Ishikawa (cell line): Measurements from ENCODE around the gene ACSM4.

Experiments
- CEBPB ChIP-seq: IDR thresholded peaks from 2 replicates; pipeline ENCODE4 v1.6.1; 2012
- CREB1 ChIP-seq: IDR thresholded peaks from 2 replicates; pipeline ENCODE4 v1.6.1; 2012; ENCODE audit warnings: low read depth
- EP300 ChIP-seq: IDR thresholded peaks from 2 replicates; pipeline ENCODE4 v1.6.1; 2012; ENCODE audit warnings: borderline replicate concordance
- FOXM1 ChIP-seq: IDR thresholded peaks from 2 replicates; pipeline ENCODE4 v1.6.1; 2012; ENCODE audit warnings: low read depth, borderline replicate concordance
- NFIC ChIP-seq: IDR thresholded peaks from 2 replicates; pipeline ENCODE4 v1.6.1; 2012
- RAD21 ChIP-seq: IDR thresholded peaks from 2 replicates; pipeline ENCODE4 v1.6.1; 2012; ENCODE audit warnings: low read depth
- TAF1 ChIP-seq: IDR thresholded peaks from 2 replicates; pipeline ENCODE4 v1.6.1; 2012; ENCODE audit warnings: low read depth, mild to moderate bottlenecking
- TEAD4 ChIP-seq: IDR thresholded peaks from 2 replicates; pipeline ENCODE4 v1.6.1; 2012
- YY1 ChIP-seq: IDR thresholded peaks from 2 replicates; pipeline ENCODE4 v1.6.1; 2012; ENCODE audit warnings: low read depth
- ZBTB7A ChIP-seq: IDR thresholded peaks from 2 replicates; pipeline ENCODE4 v1.6.1; 2012; ENCODE audit warnings: low read depth
- TF ChIP-seq, protein P1 (sequence below): IDR thresholded peaks from 2 replicates; pipeline ENCODE4 v1.6.1; 2012
- TF ChIP-seq, protein P2 (sequence below): IDR thresholded peaks from 2 replicates; pipeline ENCODE4 v1.6.1; 2012; ENCODE audit warnings: low read depth, mild to moderate bottlenecking
- TF ChIP-seq, protein P3 (sequence below): IDR thresholded peaks from 2 replicates; pipeline ENCODE4 v1.6.1; 2012

DNA sequence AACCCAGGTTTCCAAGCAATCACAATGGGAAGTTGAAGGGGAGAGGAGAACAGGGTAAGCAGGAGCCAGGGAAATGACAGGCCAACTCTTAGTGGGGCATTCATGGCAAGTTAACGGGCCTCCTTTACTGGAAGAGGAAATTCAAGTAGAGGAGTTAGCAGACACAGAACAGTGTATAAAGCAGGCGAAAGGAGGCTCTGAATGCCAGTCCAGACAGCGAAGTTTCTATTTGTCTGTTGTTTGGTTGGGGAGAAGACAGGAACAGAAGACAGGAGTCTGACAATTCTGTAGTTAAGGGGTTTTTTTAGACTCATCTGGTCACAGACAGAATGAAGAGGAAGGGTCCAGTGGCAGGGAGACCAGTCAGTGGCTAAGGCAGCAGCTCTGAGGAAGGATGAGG lies at the start of gene ACSM4:
- TF ChIP-seq FOXM1 (no peak), EP300 (no peak), RAD21 (no peak), NFIC (no peak), TAF1 (no peak), CREB1 (no peak), ZBTB7A (no peak), CEBPB (no peak), TEAD4 (no peak), YY1 (no peak)
- TF ChIP-seq, protein P1, sequence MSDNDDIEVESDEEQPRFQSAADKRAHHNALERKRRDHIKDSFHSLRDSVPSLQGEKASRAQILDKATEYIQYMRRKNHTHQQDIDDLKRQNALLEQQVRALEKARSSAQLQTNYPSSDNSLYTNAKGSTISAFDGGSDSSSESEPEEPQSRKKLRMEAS: no peak
- TF ChIP-seq, protein P2, sequence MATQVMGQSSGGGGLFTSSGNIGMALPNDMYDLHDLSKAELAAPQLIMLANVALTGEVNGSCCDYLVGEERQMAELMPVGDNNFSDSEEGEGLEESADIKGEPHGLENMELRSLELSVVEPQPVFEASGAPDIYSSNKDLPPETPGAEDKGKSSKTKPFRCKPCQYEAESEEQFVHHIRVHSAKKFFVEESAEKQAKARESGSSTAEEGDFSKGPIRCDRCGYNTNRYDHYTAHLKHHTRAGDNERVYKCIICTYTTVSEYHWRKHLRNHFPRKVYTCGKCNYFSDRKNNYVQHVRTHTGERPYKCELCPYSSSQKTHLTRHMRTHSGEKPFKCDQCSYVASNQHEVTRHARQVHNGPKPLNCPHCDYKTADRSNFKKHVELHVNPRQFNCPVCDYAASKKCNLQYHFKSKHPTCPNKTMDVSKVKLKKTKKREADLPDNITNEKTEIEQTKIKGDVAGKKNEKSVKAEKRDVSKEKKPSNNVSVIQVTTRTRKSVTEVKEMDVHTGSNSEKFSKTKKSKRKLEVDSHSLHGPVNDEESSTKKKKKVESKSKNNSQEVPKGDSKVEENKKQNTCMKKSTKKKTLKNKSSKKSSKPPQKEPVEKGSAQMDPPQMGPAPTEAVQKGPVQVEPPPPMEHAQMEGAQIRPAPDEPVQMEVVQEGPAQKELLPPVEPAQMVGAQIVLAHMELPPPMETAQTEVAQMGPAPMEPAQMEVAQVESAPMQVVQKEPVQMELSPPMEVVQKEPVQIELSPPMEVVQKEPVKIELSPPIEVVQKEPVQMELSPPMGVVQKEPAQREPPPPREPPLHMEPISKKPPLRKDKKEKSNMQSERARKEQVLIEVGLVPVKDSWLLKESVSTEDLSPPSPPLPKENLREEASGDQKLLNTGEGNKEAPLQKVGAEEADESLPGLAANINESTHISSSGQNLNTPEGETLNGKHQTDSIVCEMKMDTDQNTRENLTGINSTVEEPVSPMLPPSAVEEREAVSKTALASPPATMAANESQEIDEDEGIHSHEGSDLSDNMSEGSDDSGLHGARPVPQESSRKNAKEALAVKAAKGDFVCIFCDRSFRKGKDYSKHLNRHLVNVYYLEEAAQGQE: no peak
- TF ChIP-seq, protein P3, sequence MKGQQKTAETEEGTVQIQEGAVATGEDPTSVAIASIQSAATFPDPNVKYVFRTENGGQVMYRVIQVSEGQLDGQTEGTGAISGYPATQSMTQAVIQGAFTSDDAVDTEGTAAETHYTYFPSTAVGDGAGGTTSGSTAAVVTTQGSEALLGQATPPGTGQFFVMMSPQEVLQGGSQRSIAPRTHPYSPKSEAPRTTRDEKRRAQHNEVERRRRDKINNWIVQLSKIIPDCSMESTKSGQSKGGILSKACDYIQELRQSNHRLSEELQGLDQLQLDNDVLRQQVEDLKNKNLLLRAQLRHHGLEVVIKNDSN: no peak
